Muscle layer of duodenum (tissue), 2 donors: ENCODE measurements around the gene PRKCZ.
"Not testable (repeated sequence)": the region's sequence is repeated elsewhere in the genome, so short reads cannot be mapped to it uniquely, and the experiment has no call there.

Experiments
- H3K27ac ChIP-seq: one replicate; pipeline ENCODE4 v1.7.0; 2013; ENCODE audit warnings: mild to moderate bottlenecking, low read length
- H3K27me3 ChIP-seq: one replicate; pipeline ENCODE4 v1.7.0; 2013; ENCODE audit warnings: low read depth, mild to moderate bottlenecking, control low read depth, low read length
- H3K36me3 ChIP-seq, 2 donors: one replicate each; pipeline ENCODE4 v1.7.0; 2013; ENCODE audit warnings: low read length in 2 of 2, control low read depth in 1 of 2, mild to moderate bottlenecking in 1 of 2; ENCODE audit not compliant: insufficient read depth in 2 of 2, control insufficient read depth in 1 of 2
- H3K4me1 ChIP-seq, 2 donors: one replicate each; pipeline ENCODE4 v1.7.0; 2013; ENCODE audit warnings: low read length in 2 of 2, mild to moderate bottlenecking in 2 of 2, control low read depth in 1 of 2, moderate library complexity in 1 of 2; ENCODE audit not compliant: insufficient read depth in 2 of 2, control insufficient read depth in 1 of 2
- H3K4me3 ChIP-seq, 2 donors: one replicate each; pipeline ENCODE4 v1.7.0; 2013; ENCODE audit warnings: low read length in 2 of 2, low read depth in 1 of 2, mild to moderate bottlenecking in 1 of 2
- H3K9me3 ChIP-seq, 2 donors: one replicate each; pipeline ENCODE4 v1.7.0; 2013; ENCODE audit warnings: low read length in 2 of 2, control low read depth in 1 of 2, mild to moderate bottlenecking in 1 of 2; ENCODE audit not compliant: control insufficient read depth in 1 of 2
- donor health status: healthy.

The PRKCZ gene

GRCh38 chr1:2108877-2109580 is 58.8 kb downstream of the PRKCZ start:
- H3K4me3 ChIP-seq, result no peak overlapping the region

GRCh38 chr1:2109581-2110021 is 59.4 kb downstream of the PRKCZ start:
- no peak overlapping the region for H3K27ac ChIP-seq
- H3K4me3 ChIP-seq, result no peak overlapping the region
- no peaks in the 10 kb centered on the region for H3K4me1 ChIP-seq
- no peaks in the 10 kb centered on the region for H3K9me3 ChIP-seq
- no peaks in the 10 kb centered on the region for H3K27me3 ChIP-seq
- no peaks in the 10 kb centered on the region for H3K36me3 ChIP-seq

More at GRCh38 chr1:2108877-2109580, 58.8 kb downstream of the PRKCZ start:
- Histone ChIP-seq H3K27me3 (no peaks in the 10 kb centered on the region), H3K36me3 (no peaks in the 10 kb centered on the region), H3K9me3 (no peaks in the 10 kb centered on the region), H3K4me1 (no peaks in the 10 kb centered on the region), H3K27ac (no peak overlapping the region)

- H3K4me1 ChIP-seq, result no peaks in the 10 kb centered on the region
- no peak overlapping the region for H3K27ac ChIP-seq
- no peaks in the 10 kb centered on the region for H3K9me3 ChIP-seq
- no peak overlapping the region for H3K4me3 ChIP-seq
- no peaks in the 10 kb centered on the region for H3K27me3 ChIP-seq
- H3K36me3 ChIP-seq, result no peaks in the 10 kb centered on the region
Observed at GRCh38 chr1:2110191-2110737, 60.1 kb downstream of the PRKCZ start.

- H3K9me3 ChIP-seq, result no peaks in the 10 kb centered on the region
- H3K27me3 ChIP-seq, result no peaks in the 10 kb centered on the region
- H3K36me3 ChIP-seq, result no peaks in the 10 kb centered on the region
- no peak overlapping the region for H3K27ac ChIP-seq
- no peaks in the 10 kb centered on the region for H3K4me1 ChIP-seq
- H3K4me3 ChIP-seq, result no peak overlapping the region
Observed at GRCh38 chr1:2110738-2111673, 60.8 kb downstream of the PRKCZ start.

GRCh38 chr1:2111674-2112035 is 61.4 kb downstream of the PRKCZ start:
- Histone ChIP-seq H3K36me3 (no peaks in the 10 kb centered on the region), H3K27ac (no peak overlapping the region), H3K4me1 (no peaks in the 10 kb centered on the region)

GRCh38 chr1:2112280-2112701 is 62.1 kb downstream of the PRKCZ start:
- Histone ChIP-seq H3K36me3 (no peaks in the 10 kb centered on the region), H3K27ac (no peak overlapping the region), H3K9me3 (no peaks in the 10 kb centered on the region), H3K27me3 (no peaks in the 10 kb centered on the region), H3K4me1 (no peaks in the 10 kb centered on the region), H3K4me3 (no peak overlapping the region)

More at GRCh38 chr1:2111674-2112035, 61.4 kb downstream of the PRKCZ start:
- H3K9me3 ChIP-seq, result no peaks in the 10 kb centered on the region
- no peak overlapping the region for H3K4me3 ChIP-seq
- no peaks in the 10 kb centered on the region for H3K27me3 ChIP-seq

- Histone ChIP-seq H3K4me3 (no peak overlapping the region), H3K27me3 (no peaks in the 10 kb centered on the region), H3K9me3 (no peaks in the 10 kb centered on the region)
Observed at GRCh38 chr1:2113620-2114135, 63.5 kb downstream of the PRKCZ start.

GRCh38 chr1:2114635-2115007 is 64.4 kb downstream of the PRKCZ start:
- H3K36me3 ChIP-seq, H3K27me3 ChIP-seq, H3K4me1 ChIP-seq, H3K4me3 ChIP-seq, H3K27ac ChIP-seq, H3K9me3 ChIP-seq: not testable (repeated sequence)

More at GRCh38 chr1:2113620-2114135, 63.5 kb downstream of the PRKCZ start:
- H3K36me3 ChIP-seq, result no peaks in the 10 kb centered on the region
- H3K4me1 ChIP-seq, result no peaks in the 10 kb centered on the region
- no peak overlapping the region for H3K27ac ChIP-seq

GRCh38 chr1:2115008-2115641 is 64.9 kb downstream of the PRKCZ start:
- H3K9me3 ChIP-seq, result peaks cover 0 to 4% of the 10 kb centered on the region in 2 donors
- H3K4me3 ChIP-seq, result no peak overlapping the region
- no peak overlapping the region for H3K27ac ChIP-seq
- no peaks in the 10 kb centered on the region for H3K27me3 ChIP-seq
- H3K4me1 ChIP-seq, result no peaks in the 10 kb centered on the region
- no peaks in the 10 kb centered on the region for H3K36me3 ChIP-seq

GRCh38 chr1:2115702-2116341 is 65.6 kb downstream of the PRKCZ start:
- H3K4me3 ChIP-seq, result no peak overlapping the region

More at GRCh38 chr1:2115702-2116341, 65.6 kb downstream of the PRKCZ start:
- H3K27ac ChIP-seq, result no peak overlapping the region
- no peaks in the 10 kb centered on the region for H3K27me3 ChIP-seq
- H3K4me1 ChIP-seq, result no peaks in the 10 kb centered on the region
- H3K36me3 ChIP-seq, result no peaks in the 10 kb centered on the region
- H3K9me3 ChIP-seq, result peaks cover 0 to 4% of the 10 kb centered on the region in 2 donors
